HG03103 (cell line): ENCODE results near the gene RRP9.

Experiments used
- ATAC-seq: cut with Tn5 transposase; IDR thresholded peaks from one replicate; pipeline ENCODE4 v1.9.1; 2021; ENCODE audit warnings: low read depth; ENCODE audit not compliant: unreplicated experiment

Gene RRP9

GRCh38 chr3:51971350-51971749 lies 29.6 kb upstream of the RRP9 start:
- no peak for ATAC-seq

DNA sequence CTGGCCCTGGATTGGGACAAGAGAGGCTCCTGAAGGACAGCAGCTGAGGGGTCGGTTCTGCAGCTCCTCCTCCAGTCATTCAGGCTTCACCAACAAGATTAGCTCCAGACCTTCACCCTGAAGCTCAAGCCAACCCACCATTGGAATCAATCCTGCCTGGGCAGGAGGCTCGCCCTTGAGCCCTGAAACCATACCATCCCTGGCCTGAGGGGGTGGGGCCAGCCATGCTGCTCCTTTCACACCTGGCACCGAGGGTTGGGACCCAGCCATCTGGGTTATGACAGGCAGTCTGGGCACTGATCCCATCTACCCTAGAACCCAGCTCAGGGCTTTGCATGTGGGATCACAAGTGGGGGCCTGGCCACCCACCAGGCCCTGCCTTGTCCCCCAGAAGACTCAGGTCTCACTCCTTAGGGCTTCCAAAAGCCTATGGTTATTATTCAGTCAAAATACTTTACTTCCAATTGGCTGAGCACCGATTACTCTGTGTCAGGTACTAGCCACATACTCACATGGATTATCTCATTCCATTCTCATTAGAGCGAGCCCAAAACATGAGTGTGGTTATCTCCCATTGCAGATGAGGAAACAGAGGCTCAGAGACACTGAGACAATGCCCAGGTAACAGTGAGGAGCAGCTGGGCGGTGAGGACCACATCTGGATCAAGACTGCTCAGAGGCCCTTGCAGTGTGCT lies 29.0 kb upstream of the RRP9 start:
- no peak for ATAC-seq

- ATAC-seq = no peak
These were observed 28.1 kb upstream of the RRP9 start for GRCh38 chr3:51969841-51970240.

DNA sequence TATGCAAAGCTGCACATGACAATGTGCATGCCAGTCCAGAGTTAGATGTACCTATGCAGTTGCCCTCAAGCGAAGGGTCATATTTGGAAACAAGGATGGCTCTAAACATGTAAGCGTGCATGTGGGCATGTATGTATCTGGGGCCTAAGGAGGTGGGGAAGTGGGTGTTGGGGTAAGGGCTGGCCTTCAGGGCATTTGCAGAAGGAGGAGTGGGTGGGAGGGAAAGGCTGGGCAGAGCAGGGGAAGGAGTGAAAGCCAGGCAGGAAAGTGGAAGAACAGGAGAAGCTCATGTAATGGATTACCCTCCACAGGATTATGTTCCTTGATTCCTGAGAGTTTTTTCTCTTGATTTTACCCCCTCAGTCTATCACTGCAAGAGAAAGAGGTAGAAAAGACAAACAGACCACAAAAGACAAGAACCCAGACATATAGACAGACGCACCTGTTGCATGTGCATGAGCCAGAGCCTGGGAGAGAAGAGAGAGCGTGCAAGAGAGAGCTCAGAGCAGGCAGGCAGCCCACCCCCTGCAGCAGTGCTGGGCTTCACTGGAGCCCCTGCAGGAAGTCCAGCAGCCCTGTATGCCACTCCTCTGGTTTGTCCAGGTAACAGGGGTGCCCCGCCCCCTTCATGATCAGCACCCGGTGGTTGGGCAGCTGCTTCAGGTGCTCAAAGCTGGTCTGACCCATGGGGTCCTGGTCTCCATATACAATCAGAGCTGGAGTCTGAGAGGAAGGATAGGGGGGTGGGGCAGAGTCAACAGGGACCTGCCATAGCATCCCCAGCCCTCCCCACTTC lies 27.4 kb upstream of the RRP9 start:
- no peak for ATAC-seq

DNA sequence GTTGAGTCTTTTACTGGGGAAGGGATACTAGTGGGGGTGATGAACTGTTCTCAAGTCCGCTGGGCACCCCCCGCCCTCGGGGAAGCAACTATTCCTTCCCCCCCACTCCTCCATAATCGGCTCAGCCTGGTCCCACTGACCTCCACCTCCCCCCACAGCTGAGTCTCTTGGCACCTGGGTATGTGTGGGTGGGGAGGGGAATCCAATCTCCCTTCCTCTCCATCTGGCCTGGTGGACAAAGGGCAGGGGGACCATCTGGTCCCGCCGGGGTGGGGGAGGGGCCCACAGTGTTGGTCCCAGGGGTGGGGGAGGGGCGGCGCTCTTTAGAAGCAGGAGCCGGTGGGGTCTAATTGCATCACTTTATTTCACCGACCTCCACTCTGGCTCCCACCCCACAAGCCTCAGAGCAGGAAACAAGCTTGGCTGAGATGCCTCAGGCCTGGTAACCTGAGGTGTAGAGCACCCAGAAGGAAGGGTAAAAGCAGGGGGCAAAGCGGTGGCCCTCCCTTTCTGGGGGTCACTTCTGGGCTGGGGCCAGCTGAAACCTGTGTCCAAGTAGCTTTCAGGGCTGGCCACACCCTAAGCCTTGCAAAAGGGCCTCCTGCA lies 26.6 kb upstream of the RRP9 start:
- no peak for ATAC-seq

- no peak for ATAC-seq
These were observed 25.9 kb upstream of the RRP9 start, which contains the start of gene PCBP4 for GRCh38 chr3:51967384-51968169. Gene PCBP4 (minus strand): TSS chr3:51967454. CDS start chr3:51961240, 6,214 bp downstream.

GRCh38 chr3:51966922-51967383 lies 25.2 kb upstream of the RRP9 start:
- ATAC-seq = no peak

GRCh38 chr3:51966486-51966885 lies 24.8 kb upstream of the RRP9 start:
- no peak for ATAC-seq

GRCh38 chr3:51966016-51966415 lies 24.3 kb upstream of the RRP9 start:
- ATAC-seq = no peak

DNA sequence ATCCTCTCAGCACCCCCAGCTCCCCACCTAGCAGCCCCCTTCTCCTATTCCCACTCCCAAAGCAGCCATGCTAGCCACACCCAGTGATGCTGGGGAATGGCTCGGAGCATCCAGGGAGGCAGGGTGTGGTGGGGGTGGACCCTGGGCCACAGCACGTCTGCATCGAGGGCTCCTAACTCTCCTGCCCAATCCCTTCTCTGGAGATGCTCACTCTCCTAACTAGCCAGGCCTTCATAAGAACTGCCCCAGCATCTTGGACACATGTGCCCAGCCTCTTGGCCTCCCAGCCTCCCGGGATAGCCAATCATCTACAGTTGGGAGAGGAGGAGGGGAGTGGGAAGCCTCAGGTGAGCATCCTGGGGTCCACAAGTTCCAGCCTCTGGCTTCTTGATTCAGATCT lies 22.8 kb upstream of the RRP9 start:
- ATAC-seq = no peak

DNA sequence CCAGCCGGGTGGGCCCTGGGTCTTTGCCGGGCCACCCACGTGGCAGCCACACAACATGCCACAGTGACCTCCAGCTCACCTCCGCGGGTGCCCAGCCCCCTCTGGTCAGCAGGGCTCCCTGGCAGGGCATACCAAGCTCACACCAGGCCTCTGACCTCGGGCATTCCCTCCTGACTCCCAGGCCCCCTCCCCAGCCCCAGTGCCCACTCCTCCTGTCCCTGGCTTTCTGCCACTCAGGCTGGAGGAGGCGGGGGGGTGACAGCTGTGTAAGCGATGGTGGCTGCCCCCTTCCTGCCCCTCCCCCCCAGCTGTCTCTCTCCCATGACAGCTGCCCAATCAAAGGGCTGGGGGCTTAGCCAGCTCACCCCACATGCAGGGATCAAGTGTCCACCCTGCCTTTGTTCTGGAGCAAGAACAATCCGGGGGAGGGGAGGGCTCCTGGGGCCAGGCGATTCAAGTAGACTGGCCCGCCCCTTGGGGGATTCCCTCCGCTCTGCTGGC lies 22.3 kb upstream of the RRP9 start:
- no peak for ATAC-seq

GRCh38 chr3:51962854-51963530 lies 21.3 kb upstream of the RRP9 start:
- ATAC-seq = no peak

GRCh38 chr3:51961602-51962569 lies 20.2 kb upstream of the RRP9 start:
- no peak for ATAC-seq

- ATAC-seq = no peak
These were observed 19.3 kb upstream of the RRP9 start for GRCh38 chr3:51961011-51961410.

- ATAC-seq = no peak
These were observed 18.7 kb upstream of the RRP9 start for GRCh38 chr3:51960386-51960785.

DNA sequence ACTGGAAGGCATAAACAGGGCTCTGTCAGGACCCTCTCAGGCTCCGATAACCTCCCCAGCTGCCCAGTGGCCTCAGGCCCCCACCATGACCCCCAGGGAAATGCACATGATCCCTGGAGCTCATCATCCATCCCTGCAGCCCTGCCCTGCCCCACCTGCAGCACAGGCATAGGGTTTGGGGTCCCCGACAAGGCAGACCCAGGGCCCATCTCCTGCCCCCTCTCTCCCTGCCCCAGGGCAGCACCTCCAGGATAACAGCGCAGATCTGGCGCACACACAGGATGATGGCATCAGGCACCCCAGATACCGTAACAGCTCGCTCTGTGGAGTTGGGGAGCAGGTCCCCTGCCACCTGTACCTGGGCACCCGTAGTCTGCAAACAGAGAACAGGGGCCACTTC lies 17.9 kb upstream of the RRP9 start:
- ATAC-seq = no peak

DNA sequence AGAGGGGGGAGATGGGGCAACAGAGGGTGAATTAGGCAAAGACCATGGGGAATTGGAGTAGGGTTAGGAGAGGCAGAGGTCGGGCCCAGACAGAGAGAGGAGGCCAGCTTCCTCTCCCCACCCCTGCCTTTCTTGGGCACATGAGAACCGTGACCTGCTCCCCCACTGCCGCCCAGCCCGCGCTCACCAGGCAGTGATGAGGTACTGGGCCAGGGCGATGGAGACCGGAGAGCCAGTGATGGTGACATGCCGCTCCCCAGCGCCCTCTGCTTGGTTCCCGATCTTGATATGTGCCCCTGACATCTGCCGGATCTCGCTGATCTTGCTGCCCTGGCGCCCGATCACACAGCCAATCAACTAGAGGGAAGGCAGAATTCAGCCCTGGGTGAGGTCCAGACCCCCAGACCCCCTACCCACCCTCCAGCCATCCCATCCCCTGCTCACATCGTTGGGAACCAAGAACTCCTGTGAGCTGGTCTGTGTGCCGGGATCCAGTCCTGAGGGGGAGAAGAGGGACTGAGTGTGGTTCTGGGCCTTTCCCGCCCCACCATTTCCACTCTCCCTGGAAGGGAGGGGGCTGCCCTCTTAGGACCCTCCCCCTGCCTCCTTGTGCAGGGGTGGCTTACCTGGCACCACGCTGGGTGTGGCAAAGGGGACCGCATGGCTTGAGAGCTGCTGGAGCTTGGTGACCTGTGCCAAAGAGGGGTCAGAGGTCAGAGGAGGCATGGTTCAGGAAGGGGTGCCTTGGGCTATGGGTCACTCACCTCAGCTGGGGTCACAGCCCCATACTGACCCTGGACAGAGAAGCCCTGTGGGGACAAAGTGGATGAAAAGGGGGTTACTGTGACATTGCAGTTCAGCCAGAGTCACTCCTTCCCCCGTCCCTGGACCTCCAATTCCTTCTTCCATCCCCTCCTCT lies 17.2 kb upstream of the RRP9 start:
- ATAC-seq = no peak
